Calu3 (cell line): ENCODE measurements around the gene CMTM6. TPM values are rescaled to one million over a fixed set of nuclear protein-coding genes. Genes with fewer than 3 reads are reported as not detected.

Source experiments
- BruUV-seq: library from RNA; stranded (reverse); fragments of 400-500 nt; replicated peaks from 2 replicates; lab custom pipeline; 2021; lab: Mats Ljungman, UMichigan
- CTCF ChIA-PET: fragments of 300-600 bp; sonication (Branson Sonifier 250); formaldehyde crosslinking; loops from one replicate; lab custom pipeline; 2022; ENCODE audit warnings: antibody characterized with exemption; lab: Charles Lee
- DNase-seq: peaks from one replicate; pipeline ENCODE4 v3.0.0; 2022
- H3K27ac Mint-ChIP-seq: one replicate; pipeline ENCODE4 v1.8.0; 2022; ENCODE audit warnings: mixed read lengths; ENCODE audit not compliant: unreplicated experiment
- H3K27me3 Mint-ChIP-seq: one replicate; pipeline ENCODE4 v1.8.0; 2022; ENCODE audit warnings: mixed read lengths; ENCODE audit not compliant: unreplicated experiment
- H3K36me3 Mint-ChIP-seq: one replicate; pipeline ENCODE4 v1.8.0; 2022; ENCODE audit warnings: mild to moderate bottlenecking, moderate library complexity, mixed read lengths; ENCODE audit not compliant: insufficient read depth, unreplicated experiment
- H3K4me1 Mint-ChIP-seq: one replicate; pipeline ENCODE4 v1.8.0; 2022; ENCODE audit warnings: mild to moderate bottlenecking, low read depth, mixed read lengths; ENCODE audit not compliant: unreplicated experiment
- H3K4me3 Mint-ChIP-seq: one replicate; pipeline ENCODE4 v1.8.0; 2022; ENCODE audit warnings: mild to moderate bottlenecking, low read depth, moderate library complexity, mixed read lengths; ENCODE audit not compliant: unreplicated experiment
- H3K9me3 Mint-ChIP-seq: one replicate; pipeline ENCODE4 v1.8.0; 2022; ENCODE audit warnings: low read depth, mixed read lengths; ENCODE audit not compliant: unreplicated experiment
- intact Hi-C: fragments of 100-400 bp; cut with micrococcal nuclease; formaldehyde crosslinking; loops from one replicate; pipeline ENCODE4 v1.10.0; 2022; ENCODE audit not compliant: unreplicated experiment
- total RNA-seq: library from RNA; stranded (reverse); gene quantifications from 2 replicates; pipeline ENCODE4 v1.2.3, GENCODE V29; 2022
- TF ChIP-seq, protein P1 (sequence below): fragments of 200-600 bp; IDR thresholded peaks from one replicate; pipeline ENCODE4 v1.8.0; 2022; ENCODE audit warnings: antibody characterized with exemption; ENCODE audit not compliant: unreplicated experiment

CMTM6 gene
- total RNA-seq, 1 experiment from 2014 or later: 107 TPM

DNA sequence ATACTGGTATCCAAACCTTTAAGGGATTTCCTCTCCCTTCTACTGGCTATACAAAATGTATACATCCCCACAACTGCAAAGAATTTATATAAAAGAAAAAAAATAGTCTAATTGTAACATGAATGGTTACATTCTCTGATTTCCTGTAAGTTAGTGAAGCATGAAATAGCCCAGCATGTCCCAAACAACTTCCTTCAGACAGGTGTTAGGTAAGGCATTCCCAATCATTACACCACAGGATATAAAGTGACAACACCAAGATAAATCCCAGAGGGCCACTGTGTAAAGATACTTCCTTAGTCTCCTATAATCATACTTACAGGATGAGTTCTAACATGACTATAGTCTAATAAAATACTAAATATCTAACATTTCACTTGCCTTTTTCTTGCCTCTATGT lies 7.6 kb downstream of the CMTM6 start:
- TF ChIP-seq, protein P1, sequence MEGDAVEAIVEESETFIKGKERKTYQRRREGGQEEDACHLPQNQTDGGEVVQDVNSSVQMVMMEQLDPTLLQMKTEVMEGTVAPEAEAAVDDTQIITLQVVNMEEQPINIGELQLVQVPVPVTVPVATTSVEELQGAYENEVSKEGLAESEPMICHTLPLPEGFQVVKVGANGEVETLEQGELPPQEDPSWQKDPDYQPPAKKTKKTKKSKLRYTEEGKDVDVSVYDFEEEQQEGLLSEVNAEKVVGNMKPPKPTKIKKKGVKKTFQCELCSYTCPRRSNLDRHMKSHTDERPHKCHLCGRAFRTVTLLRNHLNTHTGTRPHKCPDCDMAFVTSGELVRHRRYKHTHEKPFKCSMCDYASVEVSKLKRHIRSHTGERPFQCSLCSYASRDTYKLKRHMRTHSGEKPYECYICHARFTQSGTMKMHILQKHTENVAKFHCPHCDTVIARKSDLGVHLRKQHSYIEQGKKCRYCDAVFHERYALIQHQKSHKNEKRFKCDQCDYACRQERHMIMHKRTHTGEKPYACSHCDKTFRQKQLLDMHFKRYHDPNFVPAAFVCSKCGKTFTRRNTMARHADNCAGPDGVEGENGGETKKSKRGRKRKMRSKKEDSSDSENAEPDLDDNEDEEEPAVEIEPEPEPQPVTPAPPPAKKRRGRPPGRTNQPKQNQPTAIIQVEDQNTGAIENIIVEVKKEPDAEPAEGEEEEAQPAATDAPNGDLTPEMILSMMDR: no peak
- H3K27me3 Mint-ChIP-seq: no peaks in the 10 kb centered on the region
- H3K4me3 Mint-ChIP-seq: no peak overlapping the region
- H3K36me3 Mint-ChIP-seq: peaks cover 14% of the 10 kb centered on the region
- DNase-seq: no peak
- intact Hi-C loops: loop anchor here (10.0 kb wide), 1 partner anchor 320 kb away; no protein-coding TSS in a partner anchor
- H3K4me1 Mint-ChIP-seq: peaks cover 18% of the 10 kb centered on the region
- H3K27ac Mint-ChIP-seq: no peak overlapping the region
- CTCF ChIA-PET: no interaction called here
- no TSS peak for BruUV-seq
- H3K9me3 Mint-ChIP-seq: no peaks in the 10 kb centered on the region

- H3K9me3 Mint-ChIP-seq: no peaks in the 10 kb centered on the region
- H3K4me3 Mint-ChIP-seq: no peak overlapping the region
- peaks cover 22% of the 10 kb centered on the region for H3K36me3 Mint-ChIP-seq
- DNase-seq: no peak
- no TSS peak for BruUV-seq
- TF ChIP-seq, protein P1: no peak
- peaks cover 10% of the 10 kb centered on the region for H3K4me1 Mint-ChIP-seq
- intact Hi-C loops: loop anchor here (10.0 kb wide), 1 partner anchor 319 kb away; no protein-coding TSS in a partner anchor
- no peaks in the 10 kb centered on the region for H3K27me3 Mint-ChIP-seq
- no peak overlapping the region for H3K27ac Mint-ChIP-seq
- CTCF ChIA-PET: interaction anchor here (0.7 kb wide), 1 partner anchor 316 kb away, joined by 5 read pairs; no protein-coding TSS in a partner anchor
Observed at GRCh38 chr3:32493437-32494414, 8.9 kb downstream of the CMTM6 start.

DNA sequence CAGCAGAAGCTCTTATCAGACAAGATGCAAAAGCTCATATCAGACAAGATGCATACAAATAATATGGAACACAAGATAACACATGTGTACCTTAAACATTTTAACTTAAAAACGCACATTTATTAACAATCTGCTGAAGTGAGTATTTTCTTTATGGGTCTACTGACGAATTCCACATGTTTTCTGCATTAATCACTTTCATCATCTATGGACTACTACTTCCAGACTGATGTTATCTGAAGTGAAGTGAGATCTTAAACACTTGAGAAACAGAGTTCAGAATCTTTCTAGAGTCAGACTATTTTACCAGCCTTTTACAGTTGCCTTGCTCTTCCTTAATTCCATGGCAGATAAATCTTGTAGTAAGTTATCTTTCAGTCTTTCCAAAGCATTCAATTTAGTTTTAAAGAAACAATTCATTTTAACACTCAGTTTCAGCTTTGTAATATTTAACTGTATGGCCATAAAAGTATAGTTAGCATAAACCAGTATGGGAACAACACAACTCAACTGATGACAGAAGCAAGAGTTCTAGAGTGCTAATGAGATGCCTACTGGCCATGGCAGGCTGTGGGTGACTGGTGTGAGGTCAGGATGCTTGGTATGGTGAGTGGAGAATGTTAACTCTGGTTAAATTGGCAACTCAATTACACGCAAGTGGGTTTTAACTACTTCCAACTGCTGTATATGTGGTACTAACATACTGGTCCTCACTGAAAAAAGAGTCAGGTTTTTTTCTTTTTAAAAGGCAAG lies 9.8 kb downstream of the CMTM6 start:
- Mint-ChIP-seq H3K4me3 (no peak overlapping the region), H3K27me3 (no peaks in the 10 kb centered on the region), H3K27ac (no peak overlapping the region), H3K9me3 (no peaks in the 10 kb centered on the region), H3K36me3 (peaks cover 29% of the 10 kb centered on the region), H3K4me1 (peaks cover 10% of the 10 kb centered on the region)
- CTCF ChIA-PET: interaction anchor here (0.7 kb wide), 1 partner anchor 316 kb away, joined by 5 read pairs; no protein-coding TSS in a partner anchor
- BruUV-seq: no TSS peak
- TF ChIP-seq, protein P1: no peak
- no peak for DNase-seq
- intact Hi-C loops: loop anchor here (10.0 kb wide), 1 partner anchor 318 kb away; no protein-coding TSS in a partner anchor

GRCh38 chr3:32488474-32489008 lies 14.1 kb downstream of the CMTM6 start:
- no peaks in the 10 kb centered on the region for H3K27me3 Mint-ChIP-seq
- BruUV-seq: no TSS peak
- CTCF ChIA-PET: no interaction called here
- no peak for DNase-seq
- H3K36me3 Mint-ChIP-seq: peaks cover 52% of the 10 kb centered on the region
- H3K4me3 Mint-ChIP-seq: no peak overlapping the region
- TF ChIP-seq, protein P1: no peak
- intact Hi-C loops: no loop called here
- H3K9me3 Mint-ChIP-seq: no peaks in the 10 kb centered on the region
- no peak overlapping the region for H3K27ac Mint-ChIP-seq
- no peaks in the 10 kb centered on the region for H3K4me1 Mint-ChIP-seq
